ENCODE measurements around the gene TMEM62. TPM values are rescaled to one million over a fixed set of nuclear protein-coding genes. Genes with fewer than 3 reads are reported as not detected.
A peak's percentile ranks its signal among the peaks of the same experiment; 100 is the strongest.

TMEM62 gene
- total and polyA plus RNA-seq, 9 of the 15 experiments (the other 6 are each of a cell fraction or from before 2014, with no cell fraction given), result 4.4 to 16.6 (median 11.1) TPM

DNA sequence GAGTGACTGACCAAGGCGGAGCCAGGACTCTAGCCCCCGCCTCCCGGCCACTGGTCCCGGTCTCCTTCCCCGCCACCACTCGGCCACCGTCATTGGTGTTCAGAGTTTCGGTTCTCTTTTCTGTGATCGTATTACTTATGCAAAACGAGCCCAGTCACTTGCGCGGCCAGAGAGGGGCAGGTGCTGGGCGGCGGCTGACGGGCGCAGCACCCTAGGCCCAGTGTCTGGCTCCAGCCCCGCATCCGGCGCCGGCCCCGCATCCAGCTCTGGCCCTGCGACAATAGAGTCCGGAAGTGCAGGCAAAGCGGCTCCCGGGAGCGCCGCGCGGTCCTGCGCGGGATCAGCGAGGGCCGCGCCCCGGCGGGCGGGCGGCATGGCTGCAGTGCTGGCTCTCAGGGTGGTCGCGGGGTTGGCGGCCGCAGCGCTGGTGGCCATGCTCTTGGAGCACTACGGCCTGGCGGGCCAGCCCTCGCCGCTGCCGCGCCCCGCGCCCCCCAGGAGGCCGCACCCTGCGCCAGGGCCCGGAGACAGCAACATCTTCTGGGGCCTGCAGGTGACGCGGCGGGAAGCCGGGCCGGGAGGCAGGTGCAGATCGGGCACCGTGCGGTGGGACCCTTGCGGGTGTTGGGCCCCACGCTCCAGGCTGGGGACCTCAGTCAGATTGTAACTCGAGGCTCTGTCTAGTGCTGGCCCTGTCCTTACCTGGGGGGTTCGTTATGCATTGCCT is at the start of gene TMEM62 (continued):
- TF ChIP-seq POLR2G (IDR thresholded peaks at IDR 0.05; ENCODE audit: low read depth, low read length), result peak; percentile 96
- TF ChIP-seq, protein P1, sequence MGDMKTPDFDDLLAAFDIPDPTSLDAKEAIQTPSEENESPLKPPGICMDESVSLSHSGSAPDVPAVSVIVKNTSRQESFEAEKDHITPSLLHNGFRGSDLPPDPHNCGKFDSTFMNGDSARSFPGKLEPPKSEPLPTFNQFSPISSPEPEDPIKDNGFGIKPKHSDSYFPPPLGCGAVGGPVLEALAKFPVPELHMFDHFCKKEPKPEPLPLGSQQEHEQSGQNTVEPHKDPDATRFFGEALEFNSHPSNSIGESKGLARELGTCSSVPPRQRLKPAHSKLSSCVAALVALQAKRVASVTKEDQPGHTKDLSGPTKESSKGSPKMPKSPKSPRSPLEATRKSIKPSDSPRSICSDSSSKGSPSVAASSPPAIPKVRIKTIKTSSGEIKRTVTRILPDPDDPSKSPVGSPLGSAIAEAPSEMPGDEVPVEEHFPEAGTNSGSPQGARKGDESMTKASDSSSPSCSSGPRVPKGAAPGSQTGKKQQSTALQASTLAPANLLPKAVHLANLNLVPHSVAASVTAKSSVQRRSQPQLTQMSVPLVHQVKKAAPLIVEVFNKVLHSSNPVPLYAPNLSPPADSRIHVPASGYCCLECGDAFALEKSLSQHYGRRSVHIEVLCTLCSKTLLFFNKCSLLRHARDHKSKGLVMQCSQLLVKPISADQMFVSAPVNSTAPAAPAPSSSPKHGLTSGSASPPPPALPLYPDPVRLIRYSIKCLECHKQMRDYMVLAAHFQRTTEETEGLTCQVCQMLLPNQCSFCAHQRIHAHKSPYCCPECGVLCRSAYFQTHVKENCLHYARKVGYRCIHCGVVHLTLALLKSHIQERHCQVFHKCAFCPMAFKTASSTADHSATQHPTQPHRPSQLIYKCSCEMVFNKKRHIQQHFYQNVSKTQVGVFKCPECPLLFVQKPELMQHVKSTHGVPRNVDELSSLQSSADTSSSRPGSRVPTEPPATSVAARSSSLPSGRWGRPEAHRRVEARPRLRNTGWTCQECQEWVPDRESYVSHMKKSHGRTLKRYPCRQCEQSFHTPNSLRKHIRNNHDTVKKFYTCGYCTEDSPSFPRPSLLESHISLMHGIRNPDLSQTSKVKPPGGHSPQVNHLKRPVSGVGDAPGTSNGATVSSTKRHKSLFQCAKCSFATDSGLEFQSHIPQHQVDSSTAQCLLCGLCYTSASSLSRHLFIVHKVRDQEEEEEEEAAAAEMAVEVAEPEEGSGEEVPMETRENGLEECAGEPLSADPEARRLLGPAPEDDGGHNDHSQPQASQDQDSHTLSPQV (IDR thresholded peaks at IDR 0.05), result peak; percentile 74
- TF ChIP-seq, protein P2, sequence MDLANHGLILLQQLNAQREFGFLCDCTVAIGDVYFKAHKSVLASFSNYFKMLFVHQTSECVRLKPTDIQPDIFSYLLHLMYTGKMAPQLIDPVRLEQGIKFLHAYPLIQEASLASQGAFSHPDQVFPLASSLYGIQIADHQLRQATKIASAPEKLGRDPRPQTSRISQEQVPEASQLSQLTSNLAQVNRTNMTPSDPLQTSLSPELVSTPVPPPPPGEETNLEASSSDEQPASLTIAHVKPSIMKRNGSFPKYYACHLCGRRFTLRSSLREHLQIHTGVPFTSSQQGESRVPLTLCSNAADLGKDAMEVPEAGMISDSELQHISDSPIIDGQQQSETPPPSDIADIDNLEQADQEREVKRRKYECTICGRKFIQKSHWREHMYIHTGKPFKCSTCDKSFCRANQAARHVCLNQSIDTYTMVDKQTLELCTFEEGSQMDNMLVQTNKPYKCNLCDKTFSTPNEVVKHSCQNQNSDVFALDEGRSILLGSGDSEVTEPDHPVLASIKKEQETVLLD (IDR thresholded peaks at IDR 0.05), result 0 out of 2 replicates have a peak, but pooled peaks have one; percentile 1
- peak; percentile 98 for TF ChIP-seq ZFX (CRISPR knock-in tag; IDR thresholded peaks at IDR 0.05)
- peak; percentile 79; the same call in 1 of the 2 replicates for TF ChIP-seq CBX1 (IDR thresholded peaks at IDR 0.05; ENCODE audit: low read depth)
- TF ChIP-seq, protein P3, sequence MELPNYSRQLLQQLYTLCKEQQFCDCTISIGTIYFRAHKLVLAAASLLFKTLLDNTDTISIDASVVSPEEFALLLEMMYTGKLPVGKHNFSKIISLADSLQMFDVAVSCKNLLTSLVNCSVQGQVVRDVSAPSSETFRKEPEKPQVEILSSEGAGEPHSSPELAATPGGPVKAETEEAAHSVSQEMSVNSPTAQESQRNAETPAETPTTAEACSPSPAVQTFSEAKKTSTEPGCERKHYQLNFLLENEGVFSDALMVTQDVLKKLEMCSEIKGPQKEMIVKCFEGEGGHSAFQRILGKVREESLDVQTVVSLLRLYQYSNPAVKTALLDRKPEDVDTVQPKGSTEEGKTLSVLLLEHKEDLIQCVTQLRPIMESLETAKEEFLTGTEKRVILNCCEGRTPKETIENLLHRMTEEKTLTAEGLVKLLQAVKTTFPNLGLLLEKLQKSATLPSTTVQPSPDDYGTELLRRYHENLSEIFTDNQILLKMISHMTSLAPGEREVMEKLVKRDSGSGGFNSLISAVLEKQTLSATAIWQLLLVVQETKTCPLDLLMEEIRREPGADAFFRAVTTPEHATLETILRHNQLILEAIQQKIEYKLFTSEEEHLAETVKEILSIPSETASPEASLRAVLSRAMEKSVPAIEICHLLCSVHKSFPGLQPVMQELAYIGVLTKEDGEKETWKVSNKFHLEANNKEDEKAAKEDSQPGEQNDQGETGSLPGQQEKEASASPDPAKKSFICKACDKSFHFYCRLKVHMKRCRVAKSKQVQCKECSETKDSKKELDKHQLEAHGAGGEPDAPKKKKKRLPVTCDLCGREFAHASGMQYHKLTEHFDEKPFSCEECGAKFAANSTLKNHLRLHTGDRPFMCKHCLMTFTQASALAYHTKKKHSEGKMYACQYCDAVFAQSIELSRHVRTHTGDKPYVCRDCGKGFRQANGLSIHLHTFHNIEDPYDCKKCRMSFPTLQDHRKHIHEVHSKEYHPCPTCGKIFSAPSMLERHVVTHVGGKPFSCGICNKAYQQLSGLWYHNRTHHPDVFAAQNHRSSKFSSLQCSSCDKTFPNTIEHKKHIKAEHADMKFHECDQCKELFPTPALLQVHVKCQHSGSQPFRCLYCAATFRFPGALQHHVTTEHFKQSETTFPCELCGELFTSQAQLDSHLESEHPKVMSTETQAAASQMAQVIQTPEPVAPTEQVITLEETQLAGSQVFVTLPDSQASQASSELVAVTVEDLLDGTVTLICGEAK (IDR thresholded peaks at IDR 0.05), result 0 out of 2 replicates have a peak, but pooled peaks have one; percentile 51
- TF ChIP-seq, protein P3 (CRISPR knock-in tag; IDR thresholded peaks at IDR 0.05), result no peak
- TF ChIP-seq ATF6 (CRISPR knock-in tag; IDR thresholded peaks at IDR 0.05), result no peak
- TF ChIP-seq ZNF217 (CRISPR knock-in tag; IDR thresholded peaks at IDR 0.05), result no peak

Data from K562 (cell line).